Measurements from ENCODE around the gene TNFRSF21.

DNA sequence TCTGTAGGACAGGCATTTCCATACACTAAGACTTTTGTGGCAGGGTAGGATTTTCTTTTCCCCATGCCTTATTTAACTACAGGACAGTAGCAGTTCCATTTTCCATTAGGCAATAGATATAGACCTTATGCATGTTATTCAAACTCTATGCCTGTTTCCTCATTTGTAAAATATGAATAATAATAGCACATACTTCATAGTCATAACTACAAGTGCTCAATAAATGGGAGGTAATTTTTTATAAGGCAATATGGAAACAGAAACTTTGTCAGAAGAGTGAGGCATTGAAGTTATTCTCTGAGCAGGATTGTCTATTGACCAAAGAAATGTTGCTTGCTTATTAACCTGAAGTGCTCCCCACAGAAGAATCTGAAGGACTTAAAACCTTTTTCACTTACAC is 41.9 kb upstream of the TNFRSF21 start:
- TF ChIP-seq CTCF (IDR thresholded peaks at IDR 0.05) (no peak), POLR2A (IDR thresholded peaks at IDR 0.05) (no peak)

Measured in body of pancreas (tissue), 4 donors.